HCT116 (cell line): ENCODE data around the gene KMT2B. TPM values are rescaled to one million over a fixed set of nuclear protein-coding genes. Genes with fewer than 3 reads are reported as not detected.

Source experiments
- ATAC-seq: fragments of 200-7000 bp; cut with Tn5 transposase; 2 replicates; pipeline ENCODE4 v1.9.1; 2020; ENCODE audit warnings: mild to moderate bottlenecking, moderate library complexity
- BruUV-seq: library from RNA; stranded (reverse); fragments of 400-500 nt; replicated peaks from 2 replicates; lab custom pipeline; 2021; lab: Mats Ljungman, UMichigan
- CTCF ChIA-PET: fragments of 300-600 bp; sonication (Branson Sonifier 250); formaldehyde crosslinking; loops from one replicate; lab custom pipeline; 2021; ENCODE audit warnings: antibody characterized with exemption; lab: Charles Lee
- POLR2A ChIA-PET: fragments of 300-600, 350-600 bp; sonication (Branson Sonifier 250); formaldehyde crosslinking; loops from one replicate; lab custom pipeline; 2021; ENCODE audit warnings: antibody characterized with exemption; lab: Charles Lee
- RAD21 ChIA-PET, 2 experiments: fragments of 300-600 bp; sonication (Branson Sonifier 250); formaldehyde crosslinking; loops; one replicate each; lab custom pipeline; 2023; ENCODE audit warnings: low total read pairs in 2 of 2; ENCODE audit not compliant: uncharacterized antibody in 2 of 2, unreplicated experiment in 2 of 2, low non-redundant PET in 1 of 2; lab: Charles Lee
- DNase-seq: peaks from one replicate; pipeline ENCODE4 v3.0.0-alpha.2; 2010; ENCODE audit warnings: low read depth, low spot score
- H2AFZ ChIP-seq: fragments of 200-600 bp; shearing (Covaris generic), sonication (generic); 2 replicates; pipeline ENCODE4 v1.6.1; 2017; ENCODE audit warnings: low read depth, mixed run types, mixed read lengths, antibody characterized with exemption, low read length; ENCODE audit not compliant: poor library complexity, severe bottlenecking
- H3K27ac ChIP-seq: 2 replicates; pipeline ENCODE4 v1.5.1; 2012; ENCODE audit warnings: low read depth, low read length
- H3K27me3 ChIP-seq: fragments of 200-600 bp; sonication (generic); 2 replicates; pipeline ENCODE4 v1.6.1; 2016; ENCODE audit warnings: mixed run types, low read length, mixed read lengths; ENCODE audit not compliant: insufficient read depth
- H3K36me3 ChIP-seq, 2 experiments: fragments of 200-500 bp in 1 of 2; fragments of 200-600 bp in 1 of 2; sonication (Bioruptor generic) in 1 of 2; sonication (generic) in 1 of 2; 2 replicates each; pipeline versions ENCODE4 v1.5.1 to v1.6.1; 2014 to 2016; ENCODE audit warnings: low read length in 2 of 2, inconsistent platforms in 1 of 2, mixed read lengths in 1 of 2, mixed run types in 1 of 2; ENCODE audit not compliant: insufficient read depth in 2 of 2, control insufficient read depth in 1 of 2
- H3K4me1 ChIP-seq, 2 experiments: fragments of 200-600 bp in 1 of 2; sonication (generic) in 1 of 2; 2 replicates each; pipeline versions ENCODE4 v1.5.1 to v1.6.1; 2012 to 2017; ENCODE audit warnings: low read length in 2 of 2, inconsistent platforms in 1 of 2, mild to moderate bottlenecking in 1 of 2, mixed read lengths in 1 of 2, mixed run types in 1 of 2, moderate library complexity in 1 of 2; ENCODE audit not compliant: insufficient read depth in 2 of 2, control insufficient read depth in 1 of 2
- H3K4me2 ChIP-seq: fragments of 200-600 bp; sonication (generic); 2 replicates; pipeline ENCODE4 v1.6.1; 2017; ENCODE audit warnings: mixed run types, low read length, mixed read lengths
- H3K4me3 ChIP-seq, 2 experiments: fragments of 200-600 bp in 1 of 2; sonication (generic) in 1 of 2; replicated peaks in 1 of 2; 2 replicates each; pipeline ENCODE4 v1.5.1; 2011 to 2016; ENCODE audit warnings: low read length in 2 of 2, control low read depth in 1 of 2, low read depth in 1 of 2, mild to moderate bottlenecking in 1 of 2, mixed read lengths in 1 of 2, mixed run types in 1 of 2
- H3K79me2 ChIP-seq: fragments of 200-600 bp; sonication (generic); 2 replicates; pipeline ENCODE4 v1.6.1; 2017; ENCODE audit warnings: mild to moderate bottlenecking, mixed run types, low read length, moderate library complexity, mixed read lengths; ENCODE audit not compliant: insufficient read depth
- H3K9ac ChIP-seq: fragments of 200-600 bp; sonication (generic); 2 replicates; pipeline ENCODE4 v1.6.1; 2016; ENCODE audit warnings: low read length, mixed read lengths
- H3K9me2 ChIP-seq: fragments of 200-600 bp; sonication (generic), shearing (Covaris generic); 2 replicates; pipeline ENCODE4 v1.6.1; 2017; ENCODE audit warnings: mixed run types, mild to moderate bottlenecking, moderate library complexity; ENCODE audit not compliant: insufficient read depth
- H3K9me3 ChIP-seq, 2 experiments: fragments of 200-500 bp in 1 of 2; fragments of 200-600 bp in 1 of 2; sonication (Bioruptor generic) in 1 of 2; sonication (generic) in 1 of 2; 2 replicates each; pipeline ENCODE4 v1.6.1; 2014 to 2017; ENCODE audit warnings: low read length in 2 of 2, mixed read lengths in 2 of 2, inconsistent platforms in 1 of 2, low read depth in 1 of 2, mild to moderate bottlenecking in 1 of 2, mixed run types in 1 of 2, moderate library complexity in 1 of 2; ENCODE audit not compliant: control insufficient read depth in 1 of 2, insufficient read depth in 1 of 2
- H4K20me1 ChIP-seq: fragments of 200-600 bp; sonication (generic), shearing (Covaris generic); 2 replicates; pipeline ENCODE4 v1.6.1; 2017; ENCODE audit warnings: mixed run types, mild to moderate bottlenecking, moderate library complexity; ENCODE audit not compliant: insufficient read depth
- EZH2 ChIP-seq: fragments of 200-600 bp; sonication (generic); IDR thresholded peaks from 2 replicates; pipeline ENCODE4 v1.6.1; 2017; ENCODE audit warnings: antibody characterized with exemption, mixed run types
- FOSL1 ChIP-seq: IDR thresholded peaks from 2 replicates; pipeline ENCODE4 v1.6.1; 2012; ENCODE audit warnings: low read depth
- POLR2A ChIP-seq: IDR thresholded peaks from 2 replicates; pipeline ENCODE4 v1.7.0; 2011; ENCODE audit warnings: borderline replicate concordance; ENCODE audit not compliant: insufficient read depth, insufficient read length; ENCODE audit errors: extremely low read depth
- YY1 ChIP-seq: IDR thresholded peaks from 2 replicates; pipeline ENCODE4 v1.6.1; 2011; ENCODE audit warnings: low read length, low read depth, moderate library complexity, mild to moderate bottlenecking; ENCODE audit not compliant: insufficient replicate concordance; ENCODE audit errors: extremely low read depth
- intact Hi-C: fragments of 100-400 bp; cut with micrococcal nuclease; formaldehyde crosslinking; loops from 2 replicates; pipeline ENCODE4 v1.10.0; 2022
- total RNA-seq: library from RNA; stranded (reverse); gene quantifications from one replicate; pipeline ENCODE4 v1.2.1, GENCODE V29; 2021; ENCODE audit not compliant: unreplicated experiment
- TF ChIP-seq, protein P1 (sequence below): IDR thresholded peaks from 2 replicates; pipeline ENCODE4 v1.6.1; 2012; ENCODE audit warnings: low read depth
- TF ChIP-seq, protein P2 (sequence below), 3 experiments: fragments of 200-600 bp in 1 of 3; sonication (generic) in 1 of 3; IDR thresholded peaks in 2 of 3; conservative IDR thresholded peaks in 1 of 3; 2 replicates each; pipeline ENCODE4 v1.5.1; 2012 to 2017; ENCODE audit warnings: low read depth in 2 of 3, low read length in 2 of 3, antibody characterized with exemption in 1 of 3, borderline replicate concordance in 1 of 3, control low read depth in 1 of 3, mild to moderate bottlenecking in 1 of 3, mixed read lengths in 1 of 3, mixed run types in 1 of 3, moderate library complexity in 1 of 3; ENCODE audit not compliant: insufficient read depth in 1 of 3

KMT2B gene
- total RNA-seq, 1 experiment from 2014 or later = 29.9 TPM

DNA sequence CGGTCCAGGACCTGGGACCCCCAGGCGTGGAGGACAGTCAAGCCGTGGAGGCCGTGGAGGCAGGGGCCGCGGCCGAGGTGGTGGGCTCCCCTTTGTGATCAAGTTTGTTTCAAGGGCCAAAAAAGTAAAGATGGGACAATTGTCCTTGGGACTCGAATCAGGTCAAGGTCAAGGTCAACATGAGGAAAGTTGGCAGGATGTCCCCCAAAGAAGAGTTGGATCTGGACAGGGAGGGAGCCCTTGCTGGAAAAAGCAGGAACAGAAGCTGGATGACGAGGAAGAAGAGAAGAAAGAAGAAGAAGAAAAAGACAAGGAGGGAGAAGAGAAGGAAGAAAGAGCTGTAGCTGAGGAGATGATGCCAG, 2.3 kb downstream of the KMT2B start:
- ChIA-PET CTCF (no interaction called here), POLR2A (interaction anchor here (1.7 kb wide), 1 partner anchor 28 kb away, joined by 3 read pairs; the partner anchor contains the start of gene LIN37), RAD21 (no interaction called here)
- intact Hi-C loops = no loop called here
- H3K9ac ChIP-seq = no peak overlapping the region
- H3K9me3 ChIP-seq = no peaks in the 10 kb centered on the region
- H3K36me3 ChIP-seq = peaks cover 37 to 39% of the 10 kb centered on the region in 2 experiments; a peak in 3 of 4 replicates
- TF ChIP-seq, protein P1, sequence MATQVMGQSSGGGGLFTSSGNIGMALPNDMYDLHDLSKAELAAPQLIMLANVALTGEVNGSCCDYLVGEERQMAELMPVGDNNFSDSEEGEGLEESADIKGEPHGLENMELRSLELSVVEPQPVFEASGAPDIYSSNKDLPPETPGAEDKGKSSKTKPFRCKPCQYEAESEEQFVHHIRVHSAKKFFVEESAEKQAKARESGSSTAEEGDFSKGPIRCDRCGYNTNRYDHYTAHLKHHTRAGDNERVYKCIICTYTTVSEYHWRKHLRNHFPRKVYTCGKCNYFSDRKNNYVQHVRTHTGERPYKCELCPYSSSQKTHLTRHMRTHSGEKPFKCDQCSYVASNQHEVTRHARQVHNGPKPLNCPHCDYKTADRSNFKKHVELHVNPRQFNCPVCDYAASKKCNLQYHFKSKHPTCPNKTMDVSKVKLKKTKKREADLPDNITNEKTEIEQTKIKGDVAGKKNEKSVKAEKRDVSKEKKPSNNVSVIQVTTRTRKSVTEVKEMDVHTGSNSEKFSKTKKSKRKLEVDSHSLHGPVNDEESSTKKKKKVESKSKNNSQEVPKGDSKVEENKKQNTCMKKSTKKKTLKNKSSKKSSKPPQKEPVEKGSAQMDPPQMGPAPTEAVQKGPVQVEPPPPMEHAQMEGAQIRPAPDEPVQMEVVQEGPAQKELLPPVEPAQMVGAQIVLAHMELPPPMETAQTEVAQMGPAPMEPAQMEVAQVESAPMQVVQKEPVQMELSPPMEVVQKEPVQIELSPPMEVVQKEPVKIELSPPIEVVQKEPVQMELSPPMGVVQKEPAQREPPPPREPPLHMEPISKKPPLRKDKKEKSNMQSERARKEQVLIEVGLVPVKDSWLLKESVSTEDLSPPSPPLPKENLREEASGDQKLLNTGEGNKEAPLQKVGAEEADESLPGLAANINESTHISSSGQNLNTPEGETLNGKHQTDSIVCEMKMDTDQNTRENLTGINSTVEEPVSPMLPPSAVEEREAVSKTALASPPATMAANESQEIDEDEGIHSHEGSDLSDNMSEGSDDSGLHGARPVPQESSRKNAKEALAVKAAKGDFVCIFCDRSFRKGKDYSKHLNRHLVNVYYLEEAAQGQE = no peak
- no peak for TF ChIP-seq YY1
- TF ChIP-seq, protein P2, sequence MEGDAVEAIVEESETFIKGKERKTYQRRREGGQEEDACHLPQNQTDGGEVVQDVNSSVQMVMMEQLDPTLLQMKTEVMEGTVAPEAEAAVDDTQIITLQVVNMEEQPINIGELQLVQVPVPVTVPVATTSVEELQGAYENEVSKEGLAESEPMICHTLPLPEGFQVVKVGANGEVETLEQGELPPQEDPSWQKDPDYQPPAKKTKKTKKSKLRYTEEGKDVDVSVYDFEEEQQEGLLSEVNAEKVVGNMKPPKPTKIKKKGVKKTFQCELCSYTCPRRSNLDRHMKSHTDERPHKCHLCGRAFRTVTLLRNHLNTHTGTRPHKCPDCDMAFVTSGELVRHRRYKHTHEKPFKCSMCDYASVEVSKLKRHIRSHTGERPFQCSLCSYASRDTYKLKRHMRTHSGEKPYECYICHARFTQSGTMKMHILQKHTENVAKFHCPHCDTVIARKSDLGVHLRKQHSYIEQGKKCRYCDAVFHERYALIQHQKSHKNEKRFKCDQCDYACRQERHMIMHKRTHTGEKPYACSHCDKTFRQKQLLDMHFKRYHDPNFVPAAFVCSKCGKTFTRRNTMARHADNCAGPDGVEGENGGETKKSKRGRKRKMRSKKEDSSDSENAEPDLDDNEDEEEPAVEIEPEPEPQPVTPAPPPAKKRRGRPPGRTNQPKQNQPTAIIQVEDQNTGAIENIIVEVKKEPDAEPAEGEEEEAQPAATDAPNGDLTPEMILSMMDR (IDR thresholded peaks at IDR 0.05 in 2 of 3, conservative IDR thresholded peaks at IDR 0.05 in 1 of 3; ENCODE audit: borderline replicate concordance in 1 of 3, insufficient read depth in 1 of 3, low read depth in 2 of 3, low read length in 2 of 3) = no peak
- no peak for TF ChIP-seq EZH2
- no peak for TF ChIP-seq FOSL1
- TF ChIP-seq POLR2A = no peak
- no peak overlapping the region for H2AFZ ChIP-seq
- H3K4me1 ChIP-seq = peaks cover 16 to 28% of the 10 kb centered on the region in 2 experiments
- peaks cover 40% of the 10 kb centered on the region for H3K79me2 ChIP-seq
- H3K27ac ChIP-seq = no peak overlapping the region
- H3K9me2 ChIP-seq = no peaks in the 10 kb centered on the region
- no peak overlapping the region for H3K4me3 ChIP-seq
- BruUV-seq = no TSS peak
- H3K27me3 ChIP-seq = no peaks in the 10 kb centered on the region
- no peaks in the 10 kb centered on the region for H4K20me1 ChIP-seq
- DNase-seq (no peak), ATAC-seq (no peak)
- no peak overlapping the region for H3K4me2 ChIP-seq
